Endothelial cell of umbilical vein (primary cell): ENCODE measurements around the gene ZNF680. TPM values are rescaled to one million over a fixed set of nuclear protein-coding genes. Genes with fewer than 3 reads are reported as not detected.

ENCODE experiments used
- BruUV-seq: library from RNA; stranded (reverse); fragments of 400-500 nt; replicated peaks from 2 replicates; lab custom pipeline; 2021; lab: Mats Ljungman, UMichigan
- CTCF ChIA-PET: fragments of 300-600, 350-600 bp; sonication (Branson Sonifier 250); formaldehyde crosslinking; loops from one replicate; lab custom pipeline; 2021; ENCODE audit warnings: antibody characterized with exemption, inconsistent platforms; lab: Charles Lee
- POLR2A ChIA-PET: fragments of 300-600, 350-600 bp; sonication (Branson Sonifier 250); formaldehyde crosslinking; loops from one replicate; lab custom pipeline; 2021; ENCODE audit warnings: antibody characterized with exemption, inconsistent platforms; lab: Charles Lee
- DNase-seq: peaks from one replicate; pipeline ENCODE4 v3.0.0-alpha.2; 2011; ENCODE audit warnings: low read depth, low spot score
- FAIRE-seq: peaks from 2 replicates; lab custom pipeline; 2011; peaks lifted over from hg19 to GRCh38; lab: Jason Lieb, UNC
- H2AFZ ChIP-seq: 2 replicates; pipeline ENCODE4 v1.6.0; 2012; ENCODE audit warnings: low read depth, low read length, control low read depth, inconsistent platforms
- H3K27ac ChIP-seq: 2 replicates; pipeline ENCODE4 v1.5.1; 2011; ENCODE audit warnings: low read depth, mild to moderate bottlenecking, control low read depth, low read length, moderate library complexity; ENCODE audit not compliant: insufficient read depth
- H3K27me3 ChIP-seq, 2 experiments: 2 replicates each; pipeline versions ENCODE4 v1.6.0 to v1.6.1; 2011; ENCODE audit warnings: low read length in 2 of 2, mixed read lengths in 1 of 2; ENCODE audit not compliant: control insufficient read depth in 2 of 2, insufficient read depth in 2 of 2
- H3K36me3 ChIP-seq, 2 experiments: 2 replicates in 1 of 2; 3 replicates in 1 of 2; pipeline ENCODE4 v1.5.1; 2011; ENCODE audit warnings: low read length in 2 of 2, mild to moderate bottlenecking in 1 of 2, moderate library complexity in 1 of 2; ENCODE audit not compliant: control insufficient read depth in 2 of 2, insufficient read depth in 2 of 2; ENCODE audit errors: extremely low read depth in 1 of 2
- H3K4me1 ChIP-seq: 3 replicates; pipeline ENCODE4 v1.5.1; 2011; ENCODE audit warnings: mild to moderate bottlenecking, low read length; ENCODE audit not compliant: control insufficient read depth, insufficient read depth; ENCODE audit errors: extremely low read depth
- H3K4me2 ChIP-seq: 2 replicates; pipeline ENCODE4 v1.6.1; 2011; ENCODE audit warnings: low read length, control low read depth, mixed read lengths; ENCODE audit not compliant: insufficient read depth
- H3K4me3 ChIP-seq, 3 experiments: fragments of 200-600 bp in 1 of 3; sonication (generic), shearing (Covaris generic) in 1 of 3; replicated peaks in 1 of 3; 2 replicates each; pipeline ENCODE4 v1.5.1; 2011 to 2016; ENCODE audit warnings: control low read depth in 3 of 3, low read length in 3 of 3, mild to moderate bottlenecking in 2 of 3, inconsistent platforms in 1 of 3, low read depth in 1 of 3, moderate library complexity in 1 of 3; ENCODE audit not compliant: insufficient read depth in 1 of 3
- H3K79me2 ChIP-seq: 2 replicates; pipeline ENCODE4 v1.6.0; 2012; ENCODE audit warnings: low read length, inconsistent platforms; ENCODE audit not compliant: control insufficient read depth, insufficient read depth
- H3K9ac ChIP-seq: replicated peaks from 2 replicates; pipeline ENCODE3; 2011; ENCODE audit warnings: low read length, control low read depth; ENCODE audit not compliant: insufficient read depth; ENCODE audit errors: extremely low read depth
- H3K9me1 ChIP-seq: replicated peaks from 3 replicates; pipeline ENCODE4 v1.6.0; 2011; ENCODE audit warnings: mild to moderate bottlenecking, low read length; ENCODE audit not compliant: control insufficient read depth, insufficient read depth; ENCODE audit errors: extremely low read depth
- H3K9me3 ChIP-seq: replicated peaks from 2 replicates; pipeline ENCODE4 v1.5.1; 2012; ENCODE audit warnings: low read length, inconsistent platforms; ENCODE audit not compliant: control insufficient read depth, insufficient read depth
- H4K20me1 ChIP-seq: replicated peaks from 2 replicates; pipeline ENCODE3; 2011; ENCODE audit warnings: mild to moderate bottlenecking, low read length; ENCODE audit not compliant: control insufficient read depth, insufficient read depth; ENCODE audit errors: extremely low read depth
- CTCF ChIP-seq, 2 donors: IDR thresholded peaks; 1 replicate in 1 of 2; 2 replicates in 1 of 2; pipeline ENCODE4 v1.5.1; 2011; ENCODE audit warnings: low read length in 2 of 2, mild to moderate bottlenecking in 2 of 2, moderate library complexity in 2 of 2, control low read depth in 1 of 2, inconsistent platforms in 1 of 2, low read depth in 1 of 2; ENCODE audit not compliant: insufficient read depth in 1 of 2; ENCODE audit errors: extremely low read depth in 1 of 2
- GATA2 ChIP-seq: IDR thresholded peaks from 2 replicates; pipeline ENCODE4 v1.7.0; 2011; ENCODE audit warnings: low read depth, mild to moderate bottlenecking, moderate library complexity, mixed read lengths, low read length; ENCODE audit not compliant: insufficient read length, insufficient read depth
- JUN ChIP-seq: IDR thresholded peaks from 2 replicates; pipeline ENCODE4 v1.6.1; 2011; ENCODE audit warnings: borderline replicate concordance, low read depth; ENCODE audit not compliant: insufficient read length, insufficient read depth
- MAX ChIP-seq: IDR thresholded peaks from 2 replicates; pipeline ENCODE4 v1.6.1; 2011; ENCODE audit not compliant: insufficient read depth, insufficient read length
- MYC ChIP-seq: IDR thresholded peaks from one replicate; pipeline ENCODE4 v1.6.1; 2011; ENCODE audit warnings: mild to moderate bottlenecking, low read depth, low read length
- POLR2A ChIP-seq: IDR thresholded peaks from 2 replicates; pipeline ENCODE4 v1.6.1; 2012; ENCODE audit warnings: low read depth, mild to moderate bottlenecking, control low read depth, low read length
- POLR2AphosphoS5 ChIP-seq: IDR thresholded peaks from 2 replicates; pipeline ENCODE4 v1.6.1; 2012; ENCODE audit warnings: low read depth, mild to moderate bottlenecking, control low read depth, low read length, moderate library complexity; ENCODE audit not compliant: insufficient read depth
- dilution Hi-C: fragments of 300-500 bp; cut with MboI; formaldehyde crosslinking; loops from one replicate; pipeline ENCODE4 v1.15.0; 2019; ENCODE audit warnings: low sequenced_read_pairs; ENCODE audit not compliant: extremely low pct_ligation_motif_present
- intact Hi-C: fragments of 100-400 bp; cut with micrococcal nuclease; formaldehyde crosslinking; loops from one replicate; pipeline ENCODE4 v1.10.0; 2022
- polyA plus RNA-seq, 4 experiments: library from polyadenylated mRNA; depleted of rRNA in 3 of 4; stranded (reverse) in 3 of 4; unstranded in 1 of 4; fragments of >200 nt; gene quantifications; 2 replicates each; pipeline versions ENCODE4 v1.2.1 to v1.2.3, GENCODE V29; 2011 to 2012; ENCODE audit warnings: missing spikeins in 1 of 4
- total RNA-seq: library from RNA; stranded (reverse); gene quantifications from 2 replicates; pipeline ENCODE4 v1.2.3, GENCODE V29; 2021

The ZNF680 gene
- total and polyA plus RNA-seq, 2 donors (not counting 3 experiments of a cell fraction or from before 2014, with no cell fraction given) = 1.0 to 10.8 TPM

GRCh38 chr7:64603271-64603670, 40.4 kb upstream of the ZNF680 start:
- dilution Hi-C loops = no loop called here
- FAIRE-seq = no peak

More at GRCh38 chr7:64603271-64603670, 40.4 kb upstream of the ZNF680 start:
- Histone ChIP-seq H3K4me3 (no peak overlapping the region), H3K4me2 (no peak overlapping the region), H3K36me3 (no peaks in the 10 kb centered on the region), H3K27ac (no peak overlapping the region), H3K4me1 (no peaks in the 10 kb centered on the region), H3K27me3 (no peaks in the 10 kb centered on the region), H4K20me1 (no peaks in the 10 kb centered on the region), H2AFZ (no peak overlapping the region), H3K9me1 (no peaks in the 10 kb centered on the region), H3K79me2 (no peaks in the 10 kb centered on the region), H3K9ac (no peak overlapping the region), H3K9me3 (peaks cover 2% of the 10 kb centered on the region)
- TF ChIP-seq MAX (no peak), CTCF (IDR thresholded peaks at IDR 0.05; ENCODE audit: extremely low read depth in 1 of 2, insufficient read depth in 1 of 2, low read depth in 1 of 2, low read length in 2 of 2) (no peak), POLR2A (no peak), POLR2AphosphoS5 (no peak), GATA2 (no peak), JUN (no peak), MYC (no peak)
- DNase-seq = no peak
- ChIA-PET POLR2A (no interaction called here), CTCF (no interaction called here)
- no TSS peak for BruUV-seq
- intact Hi-C loops = no loop called here
